ENCODE results near the gene BMAL1. TPM values are rescaled to one million over a fixed set of nuclear protein-coding genes. Genes with fewer than 3 reads are reported as not detected.

BMAL1 gene
- total RNA-seq, 4 donors from 2014 or later, result 57.8 to 143 (median 80.8) TPM

DNA sequence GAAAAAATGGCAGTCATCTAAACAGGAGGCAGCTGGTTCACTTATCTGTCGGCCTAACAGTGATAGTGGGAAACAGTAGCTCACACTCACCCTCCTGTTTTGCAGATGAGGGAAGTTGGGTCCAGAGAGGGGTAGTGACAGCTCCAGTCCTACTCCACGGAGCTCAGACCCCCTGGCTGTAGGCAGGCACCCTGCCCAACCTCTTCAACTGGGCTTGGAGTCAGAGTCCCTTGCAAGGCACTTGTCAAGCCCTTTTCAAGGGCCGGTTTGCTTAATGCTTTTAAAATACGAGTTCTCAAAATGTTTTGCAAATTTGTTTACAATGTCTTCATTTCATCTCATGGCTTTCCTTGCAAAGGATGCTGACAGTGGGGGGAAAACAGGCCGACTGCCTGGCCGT lies 75.1 kb downstream of the BMAL1 start:
- Histone ChIP-seq H3K27ac (no peak overlapping the region), H3K9me3 (no peaks in the 10 kb centered on the region), H3K4me3 (no peak overlapping the region), H3K36me3 (peaks cover 51% of the 10 kb centered on the region), H3K27me3 (no peaks in the 10 kb centered on the region), H3K4me1 (peaks cover 6% of the 10 kb centered on the region)
- TF ChIP-seq EP300 (IDR thresholded peaks at IDR 0.05) (no peak), POLR2A (IDR thresholded peaks at IDR 0.05) (no peak), POLR2AphosphoS5 (IDR thresholded peaks at IDR 0.05) (no peak)
- TF ChIP-seq, protein P1, sequence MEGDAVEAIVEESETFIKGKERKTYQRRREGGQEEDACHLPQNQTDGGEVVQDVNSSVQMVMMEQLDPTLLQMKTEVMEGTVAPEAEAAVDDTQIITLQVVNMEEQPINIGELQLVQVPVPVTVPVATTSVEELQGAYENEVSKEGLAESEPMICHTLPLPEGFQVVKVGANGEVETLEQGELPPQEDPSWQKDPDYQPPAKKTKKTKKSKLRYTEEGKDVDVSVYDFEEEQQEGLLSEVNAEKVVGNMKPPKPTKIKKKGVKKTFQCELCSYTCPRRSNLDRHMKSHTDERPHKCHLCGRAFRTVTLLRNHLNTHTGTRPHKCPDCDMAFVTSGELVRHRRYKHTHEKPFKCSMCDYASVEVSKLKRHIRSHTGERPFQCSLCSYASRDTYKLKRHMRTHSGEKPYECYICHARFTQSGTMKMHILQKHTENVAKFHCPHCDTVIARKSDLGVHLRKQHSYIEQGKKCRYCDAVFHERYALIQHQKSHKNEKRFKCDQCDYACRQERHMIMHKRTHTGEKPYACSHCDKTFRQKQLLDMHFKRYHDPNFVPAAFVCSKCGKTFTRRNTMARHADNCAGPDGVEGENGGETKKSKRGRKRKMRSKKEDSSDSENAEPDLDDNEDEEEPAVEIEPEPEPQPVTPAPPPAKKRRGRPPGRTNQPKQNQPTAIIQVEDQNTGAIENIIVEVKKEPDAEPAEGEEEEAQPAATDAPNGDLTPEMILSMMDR (IDR thresholded peaks at IDR 0.05), result no peak
- DNase-seq (ENCODE audit: low spot score in 2 of 2), result no peak
- WGBS, result 93% methylated on average over 6 of the region's 6 CpGs

DNA sequence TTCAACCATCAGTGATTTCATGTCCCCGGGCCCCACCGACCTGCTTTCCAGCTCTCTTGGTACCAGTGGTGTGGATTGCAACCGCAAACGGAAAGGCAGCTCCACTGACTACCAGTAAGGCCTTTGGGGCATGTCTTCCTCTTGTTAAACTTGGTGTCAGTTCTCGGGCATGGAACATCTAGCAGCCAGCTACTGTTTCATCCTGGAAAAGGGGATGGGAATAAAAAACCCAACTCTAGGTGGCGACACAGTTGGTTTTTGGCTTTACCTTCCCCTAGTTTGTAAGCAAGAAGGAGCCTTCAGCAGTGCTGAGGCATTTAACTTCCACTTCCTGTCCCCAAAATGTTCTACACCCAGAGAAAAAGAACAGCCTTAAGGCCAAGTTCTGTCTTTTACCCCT lies 76.7 kb downstream of the BMAL1 start:
- H3K4me3 ChIP-seq, result no peak overlapping the region
- no peaks in the 10 kb centered on the region for H3K27me3 ChIP-seq
- H3K9me3 ChIP-seq, result no peaks in the 10 kb centered on the region
- 87% methylated on average over 6 of the region's 6 CpGs for WGBS
- H3K4me1 ChIP-seq, result no peaks in the 10 kb centered on the region
- DNase-seq (ENCODE audit: low spot score in 2 of 2), result no peak
- no peak overlapping the region for H3K27ac ChIP-seq
- H3K36me3 ChIP-seq, result peaks cover 64% of the 10 kb centered on the region
- no peak for TF ChIP-seq POLR2AphosphoS5 (IDR thresholded peaks at IDR 0.05)
- TF ChIP-seq EP300 (IDR thresholded peaks at IDR 0.05), result no peak
- no peak for TF ChIP-seq POLR2A (IDR thresholded peaks at IDR 0.05)
- TF ChIP-seq, protein P1 (IDR thresholded peaks at IDR 0.05), result no peak

DNA sequence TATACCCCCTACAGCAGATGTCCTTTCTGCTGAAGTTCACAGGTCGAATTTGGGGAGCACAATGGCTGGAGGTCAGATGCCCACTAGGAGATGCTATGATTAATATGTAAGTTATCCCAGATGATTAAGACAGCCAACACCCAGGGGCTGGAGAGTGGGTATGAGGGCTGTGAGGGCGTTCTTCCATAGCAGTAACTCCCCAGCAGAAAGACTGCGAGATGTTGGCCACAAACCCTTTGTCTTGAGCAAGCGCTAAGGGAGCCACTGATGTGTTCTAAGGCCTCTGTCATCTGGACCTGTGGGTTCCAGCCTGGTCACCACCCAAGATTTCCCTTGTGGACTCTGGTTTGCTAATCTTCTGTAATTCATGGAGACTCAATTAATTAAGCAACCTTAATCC lies 77.6 kb downstream of the BMAL1 start:
- TF ChIP-seq, protein P1 (IDR thresholded peaks at IDR 0.05), result no peak
- TF ChIP-seq POLR2AphosphoS5 (IDR thresholded peaks at IDR 0.05), result no peak
- no peak for TF ChIP-seq EP300 (IDR thresholded peaks at IDR 0.05)
- no peak for TF ChIP-seq POLR2A (IDR thresholded peaks at IDR 0.05)

DNA sequence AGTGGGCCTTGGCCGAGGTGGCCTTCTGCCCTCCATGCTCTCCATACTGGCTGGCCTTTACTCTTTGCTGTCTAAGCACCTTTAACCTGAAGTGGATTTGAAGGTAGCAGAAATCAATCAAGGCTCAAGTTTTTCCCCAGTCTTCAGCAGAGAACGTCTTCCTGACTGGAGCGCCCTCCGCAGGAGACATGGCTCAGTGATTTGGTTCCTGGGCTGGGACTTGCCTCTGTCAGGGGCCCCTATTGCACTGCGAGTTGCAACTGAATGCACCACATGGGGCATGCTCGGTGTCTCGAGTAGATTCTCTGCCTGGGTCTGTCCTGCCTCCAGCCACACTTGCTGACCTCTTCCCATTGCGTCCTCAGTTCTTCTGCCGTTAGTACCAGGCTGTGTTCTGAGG lies 79.6 kb downstream of the BMAL1 start:
- TF ChIP-seq, protein P1 (IDR thresholded peaks at IDR 0.05), result no peak
- TF ChIP-seq POLR2A (IDR thresholded peaks at IDR 0.05) (no peak), EP300 (IDR thresholded peaks at IDR 0.05) (no peak), POLR2AphosphoS5 (IDR thresholded peaks at IDR 0.05) (no peak)
- no peak overlapping the region for H3K27ac ChIP-seq
- H3K9me3 ChIP-seq, result no peaks in the 10 kb centered on the region
- H3K4me1 ChIP-seq, result no peaks in the 10 kb centered on the region
- no peaks in the 10 kb centered on the region for H3K27me3 ChIP-seq
- DNase-seq (ENCODE audit: low spot score in 2 of 2), result no peak
- no peak overlapping the region for H3K4me3 ChIP-seq
- H3K36me3 ChIP-seq, result peaks cover 84% of the 10 kb centered on the region
- WGBS, result 85% methylated on average over 7 of the region's 9 CpGs

More for the DNA sequence above, 77.6 kb downstream of the BMAL1 start:
- Histone ChIP-seq H3K9me3 (no peaks in the 10 kb centered on the region), H3K4me1 (no peaks in the 10 kb centered on the region), H3K36me3 (peaks cover 68% of the 10 kb centered on the region), H3K27me3 (no peaks in the 10 kb centered on the region), H3K27ac (no peak overlapping the region), H3K4me3 (no peak overlapping the region)
- WGBS, result 91% methylated on average over 4 of the region's 4 CpGs
- DNase-seq (ENCODE audit: low spot score in 2 of 2), result no peak

DNA sequence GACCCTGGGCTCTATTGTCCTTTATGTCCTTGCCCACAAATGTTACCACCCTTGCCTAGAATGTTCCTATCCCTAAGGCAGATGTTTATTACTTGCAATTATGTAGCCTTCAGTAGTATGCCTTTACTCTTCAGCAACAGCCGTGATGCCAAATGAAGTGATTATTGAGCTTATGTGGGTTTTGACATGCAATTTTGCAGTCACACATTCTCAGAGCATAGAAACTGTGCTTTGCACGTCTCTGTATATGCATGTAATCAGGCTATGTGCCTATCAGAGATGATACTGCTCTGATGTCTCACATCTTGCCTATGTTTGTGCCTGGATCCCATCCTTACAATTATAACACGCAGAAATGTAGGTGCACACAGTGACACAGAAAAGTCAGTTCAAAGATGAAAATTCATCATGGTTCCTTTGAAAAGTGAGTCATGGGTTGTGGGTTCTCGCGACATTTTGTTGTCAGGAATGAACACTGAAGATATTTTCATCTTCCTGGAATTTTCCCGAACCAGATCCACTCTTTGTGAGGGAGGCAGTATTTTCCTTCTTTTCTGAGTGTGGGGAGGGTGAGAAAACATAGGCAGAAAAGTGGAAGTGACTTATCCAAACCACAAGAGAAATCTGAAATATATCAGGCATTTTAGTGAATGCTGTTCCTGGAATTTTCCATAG lies 81.1 kb downstream of the BMAL1 start:
- no peaks in the 10 kb centered on the region for H3K9me3 ChIP-seq
- no peak overlapping the region for H3K27ac ChIP-seq
- TF ChIP-seq, protein P1 (IDR thresholded peaks at IDR 0.05), result no peak
- TF ChIP-seq POLR2A (IDR thresholded peaks at IDR 0.05) (no peak), EP300 (IDR thresholded peaks at IDR 0.05) (no peak), POLR2AphosphoS5 (IDR thresholded peaks at IDR 0.05) (no peak)
- no peak for DNase-seq (ENCODE audit: low spot score in 2 of 2)
- no peaks in the 10 kb centered on the region for H3K4me1 ChIP-seq
- peaks cover 89% of the 10 kb centered on the region for H3K36me3 ChIP-seq
- WGBS, result 95% methylated on average over 6 of the region's 6 CpGs
- H3K27me3 ChIP-seq, result no peaks in the 10 kb centered on the region
- no peak overlapping the region for H3K4me3 ChIP-seq

All from suprapubic skin (tissue), 4 donors.